Activated CD8-positive, alpha-beta memory T cell treated with anti-CD3 and anti-CD28 coated beads for 36 hours (primary cell): ENCODE results near the gene XPA. TPM values are rescaled to one million over a fixed set of nuclear protein-coding genes. Genes with fewer than 3 reads are reported as not detected.
"Not testable (repeated sequence)": the region's sequence is repeated elsewhere in the genome, so short reads cannot be mapped to it uniquely, and the experiment has no call there.

ENCODE experiments used
- CTCF ChIA-PET: fragments of 350-600 bp; sonication (Branson Sonifier 250); formaldehyde crosslinking; loops from one replicate; lab custom pipeline; 2021; ENCODE audit warnings: antibody characterized with exemption; lab: Charles Lee
- POLR2A ChIA-PET: fragments of 350-600 bp; sonication (Branson Sonifier 250); formaldehyde crosslinking; loops from one replicate; lab custom pipeline; 2021; ENCODE audit warnings: antibody characterized with exemption; lab: Charles Lee
- total RNA-seq, 2 experiments: library from RNA; stranded (reverse); gene quantifications; one replicate each; pipeline ENCODE4 v1.2.3, GENCODE V29; 2021

Gene XPA
- total RNA-seq = 10 to 100 TPM; 11.1 to 11.3 TPM

DNA sequence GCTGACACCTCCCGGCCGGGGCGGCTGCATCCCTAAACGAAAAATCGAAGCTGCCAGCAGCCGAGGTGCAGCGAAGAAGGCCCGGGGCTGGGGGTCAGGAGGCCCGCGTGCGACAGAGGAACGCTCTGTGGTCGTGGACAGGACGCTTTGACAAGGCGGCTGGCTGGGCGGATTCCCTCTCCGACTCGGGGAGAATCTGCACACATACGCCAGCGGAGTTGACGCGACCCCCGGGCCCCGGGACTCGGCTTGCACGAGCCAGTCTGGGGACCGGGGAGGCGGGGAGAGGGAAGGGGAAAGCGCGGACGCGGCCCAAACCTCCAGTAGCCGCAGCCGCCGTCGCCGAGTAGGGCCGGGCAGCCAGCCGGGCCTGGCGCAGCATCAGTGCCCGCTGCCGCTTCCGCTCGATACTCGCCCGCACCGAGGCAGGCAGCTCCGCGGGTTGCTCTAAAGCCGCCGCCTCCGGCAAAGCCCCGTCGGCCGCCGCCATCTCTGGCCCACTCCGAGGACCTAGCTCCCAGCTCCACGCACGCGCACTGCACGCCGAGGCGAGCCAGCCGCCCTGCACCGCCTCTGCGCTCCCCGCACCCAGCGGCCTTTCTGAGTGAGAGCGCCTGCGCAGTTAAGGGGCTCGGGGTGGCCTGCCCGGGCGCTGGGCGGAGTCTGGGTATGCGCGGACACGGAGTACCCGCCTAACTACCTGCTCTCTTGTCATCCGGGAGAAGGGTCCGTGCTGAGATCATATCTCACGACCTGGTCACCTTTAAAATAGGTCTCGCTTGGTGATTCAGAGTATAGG, at the start of gene XPA:
Gene XPA (minus strand): TSS at position 538 of the 799 bp plus-strand sequence. CDS start 48 bp downstream, at position 490.
- CTCF ChIA-PET = interaction anchor here (0.8 kb wide), 1 partner anchor 9 kb away, joined by 3 read pairs; no protein-coding TSS in a partner anchor
- POLR2A ChIA-PET = interaction anchor here (0.9 to 1.0 kb wide), 4 partner anchors 9 to 224 kb away, joined by 3 to 7 read pairs (median 4); partner anchors contain the start of genes NCBP1 and TSTD2

- CTCF ChIA-PET = no interaction called here
- POLR2A ChIA-PET = no interaction called here
These were observed 47.9 kb upstream of the XPA start for GRCh38 chr9:97744710-97745708.

GRCh38 chr9:97744025-97744424, 46.9 kb upstream of the XPA start:
- CTCF ChIA-PET, POLR2A ChIA-PET: not testable (repeated sequence)

- ChIA-PET POLR2A (no interaction called here), CTCF (no interaction called here)
These were observed 45.4 kb upstream of the XPA start for GRCh38 chr9:97742545-97742944.

- POLR2A ChIA-PET = no interaction called here
- CTCF ChIA-PET = no interaction called here
These were observed 44.8 kb upstream of the XPA start for GRCh38 chr9:97741947-97742346.

DNA sequence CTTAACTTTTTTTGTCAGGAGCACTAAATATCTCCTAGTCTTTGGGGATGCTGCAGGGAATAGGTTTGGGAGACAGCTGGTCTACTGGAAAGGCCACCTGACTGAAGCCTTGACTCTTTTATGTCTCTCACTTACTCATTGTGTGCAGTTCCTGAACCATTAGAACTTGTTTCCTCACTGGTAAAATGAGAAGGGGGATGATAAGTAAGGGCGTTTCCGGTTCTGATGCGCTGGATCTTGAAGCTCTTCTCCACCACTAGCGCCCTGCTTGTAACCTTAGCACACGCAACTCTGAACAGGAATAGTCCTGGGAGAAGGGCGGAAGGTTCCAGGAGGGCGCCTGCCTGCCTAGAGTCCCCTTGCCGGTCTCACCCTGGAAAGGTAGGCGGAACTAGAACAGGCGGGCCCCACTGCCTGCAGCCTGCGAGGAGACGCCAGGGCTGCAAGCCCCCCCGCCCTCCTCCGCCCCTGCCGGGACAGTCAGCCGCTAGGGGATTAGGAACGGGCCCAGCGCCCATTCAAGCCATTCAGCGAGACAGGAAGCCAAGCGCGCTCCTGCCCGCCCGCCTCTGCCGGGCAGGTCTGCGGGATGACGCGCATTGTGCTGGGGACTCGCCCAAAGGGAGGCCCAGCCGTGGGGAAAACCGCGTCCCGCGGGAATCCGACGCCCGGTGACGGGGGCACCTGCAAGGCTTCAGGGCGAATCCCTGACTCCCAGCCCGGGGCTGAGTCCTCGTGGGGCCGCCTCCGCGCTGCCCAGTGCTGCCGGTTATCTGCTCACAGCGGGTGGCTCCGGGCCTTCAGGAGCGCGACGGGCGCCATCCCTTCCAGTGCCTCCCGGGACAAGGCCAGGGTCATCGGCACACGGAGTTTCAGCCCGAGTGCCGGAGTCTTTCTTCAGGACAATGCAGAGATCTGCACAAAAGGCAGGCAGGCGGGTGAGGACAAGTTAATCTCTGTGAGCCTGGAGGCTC, 44.0 kb upstream of the XPA start:
- ChIA-PET CTCF (no interaction called here), POLR2A (no interaction called here)

- POLR2A ChIA-PET = no interaction called here
- CTCF ChIA-PET = interaction anchor here (0.7 kb wide), 1 partner anchor 33 kb away, joined by 3 read pairs; no protein-coding TSS in a partner anchor
These were observed 40.3 kb upstream of the XPA start for GRCh38 chr9:97737429-97737828.

GRCh38 chr9:97735070-97735600, 38.0 kb upstream of the XPA start:
- POLR2A ChIA-PET = no interaction called here
- CTCF ChIA-PET = no interaction called here

GRCh38 chr9:97726716-97727115, 29.6 kb upstream of the XPA start:
- POLR2A ChIA-PET = no interaction called here
- CTCF ChIA-PET = no interaction called here

DNA sequence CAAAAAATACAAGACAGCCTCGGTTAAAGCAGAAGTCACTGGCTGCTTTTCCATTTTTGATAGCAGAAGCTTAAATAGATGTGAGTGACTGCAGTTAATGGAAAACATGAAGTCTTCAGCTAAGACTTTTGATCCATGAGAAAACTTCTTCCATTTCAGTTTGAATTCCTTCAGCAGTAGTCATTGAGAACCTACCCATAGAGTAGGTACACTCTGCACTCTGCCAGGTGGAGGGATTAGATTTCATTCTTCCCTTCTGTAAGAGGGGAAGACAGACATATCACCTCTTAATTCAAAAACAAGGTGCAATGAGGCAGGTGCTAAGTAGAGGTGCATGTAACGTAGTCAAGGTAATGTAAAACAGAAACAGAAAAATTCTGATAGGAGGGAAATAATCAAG, 26.7 kb upstream of the XPA start:
- POLR2A ChIA-PET = no interaction called here
- CTCF ChIA-PET = no interaction called here

GRCh38 chr9:97722331-97722730, 25.2 kb upstream of the XPA start:
- ChIA-PET CTCF (no interaction called here), POLR2A (no interaction called here)

- ChIA-PET POLR2A (no interaction called here), CTCF (no interaction called here)
These were observed 24.3 kb upstream of the XPA start for GRCh38 chr9:97721396-97721795.

DNA sequence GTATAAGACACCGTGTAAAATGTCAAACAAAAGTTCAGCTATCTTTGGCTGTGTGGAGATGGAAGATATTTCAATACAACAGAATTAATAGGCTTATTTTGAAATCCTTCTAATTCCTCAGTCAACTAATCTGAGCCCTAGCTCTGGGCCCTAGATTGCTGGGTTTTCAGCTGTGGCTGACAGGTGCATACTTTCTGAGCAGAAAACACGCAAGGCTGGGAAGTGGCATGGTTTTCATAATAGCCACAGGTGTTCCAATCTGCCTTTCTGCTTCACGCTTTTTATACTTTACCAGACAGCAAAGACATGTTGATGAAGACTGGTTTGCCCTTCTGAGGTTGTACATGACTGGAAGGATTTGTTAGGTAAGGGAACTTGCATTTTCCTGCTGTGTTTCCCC, 20.7 kb upstream of the XPA start:
- ChIA-PET POLR2A (no interaction called here), CTCF (no interaction called here)

DNA sequence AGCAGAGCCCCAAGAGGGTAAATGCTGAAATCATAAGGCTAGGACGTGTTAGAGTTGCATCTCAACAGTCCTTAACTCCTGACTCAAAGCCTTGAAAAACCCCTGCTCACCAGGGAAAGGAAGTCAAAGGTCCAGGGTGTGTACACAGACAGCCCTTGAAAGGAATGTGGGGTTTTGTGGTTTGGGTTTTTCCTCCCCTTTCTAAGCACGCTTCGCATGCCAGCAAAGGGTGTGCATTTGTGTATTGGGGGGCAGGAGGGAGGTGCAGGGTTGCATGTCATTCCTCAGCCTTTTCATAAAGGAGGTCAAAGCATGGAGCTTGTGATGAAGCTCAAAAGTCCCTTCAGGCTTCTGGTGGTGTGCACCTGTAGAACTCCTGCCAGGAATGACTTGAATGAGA, 17.3 kb upstream of the XPA start:
- ChIA-PET CTCF (no interaction called here), POLR2A (no interaction called here)

DNA sequence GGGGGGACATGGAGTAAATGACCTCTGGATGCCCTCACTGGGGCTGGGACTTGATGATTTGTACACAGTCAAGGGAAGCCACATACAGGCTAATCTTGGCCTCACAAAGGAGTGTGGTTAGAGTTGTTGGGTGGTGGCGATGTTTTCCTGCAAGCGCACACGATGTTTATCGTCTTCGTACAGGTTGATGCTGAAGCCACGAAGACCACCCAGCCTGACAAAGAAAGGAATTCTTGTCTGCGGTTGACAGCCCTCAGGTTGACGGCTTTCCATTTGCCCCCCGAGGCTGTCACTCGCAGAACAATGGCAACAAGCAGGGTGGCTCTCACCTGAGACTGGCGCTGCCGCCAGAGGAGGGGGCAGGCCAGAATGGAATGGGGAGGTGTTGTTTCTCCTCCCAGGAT, 14.1 kb upstream of the XPA start:
- POLR2A ChIA-PET = no interaction called here

DNA sequence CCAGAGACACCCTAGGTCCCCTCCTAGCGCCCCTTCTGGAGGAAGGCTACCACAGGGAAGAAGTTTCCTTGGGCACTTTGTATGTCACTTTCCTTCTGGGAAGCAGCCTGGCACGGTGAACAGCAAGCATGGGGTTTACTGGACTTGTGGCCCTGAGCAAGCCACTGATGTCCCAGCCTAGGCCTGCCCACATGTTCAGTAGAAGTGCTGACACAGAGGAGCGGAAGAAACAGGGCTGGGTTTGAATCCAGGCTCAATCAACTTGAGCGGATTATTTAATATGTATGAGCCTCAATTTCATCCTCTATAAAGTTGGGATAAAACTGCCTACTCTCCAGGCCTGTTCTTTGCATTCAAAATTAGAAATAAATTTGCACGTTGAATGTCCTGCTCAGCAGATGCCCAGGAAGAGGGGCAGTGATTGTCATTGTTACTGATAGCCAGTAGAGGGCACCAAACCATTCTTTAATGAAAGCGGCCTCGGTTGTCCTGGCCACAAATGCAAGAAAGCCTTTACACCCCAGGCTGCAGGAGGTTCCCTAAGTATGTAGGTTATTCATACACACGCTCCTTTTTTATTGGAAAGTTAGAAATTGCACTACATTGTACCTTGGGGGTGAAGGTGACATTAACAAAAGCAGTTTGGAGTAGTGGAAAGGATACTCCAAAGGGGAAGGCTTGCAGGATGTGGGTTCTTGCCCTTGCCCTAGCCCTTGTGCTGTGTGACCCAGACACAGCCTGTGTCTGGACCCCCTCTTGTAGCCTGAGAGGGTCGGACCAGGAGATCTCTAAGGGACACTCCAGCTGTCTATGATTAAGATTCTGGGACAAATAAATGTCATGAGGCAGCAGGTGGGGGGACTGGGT, 13.4 kb upstream of the XPA start:
- CTCF ChIA-PET = interaction anchor here (0.6 kb wide), 1 partner anchor 147 kb away, joined by 3 read pairs; no protein-coding TSS in a partner anchor
- POLR2A ChIA-PET = no interaction called here

More for the DNA sequence above, 14.1 kb upstream of the XPA start:
- CTCF ChIA-PET = interaction anchor here (0.6 to 1.3 kb wide), 4 partner anchors 10 to 190 kb away, joined by 3 to 7 read pairs (median 3); no protein-coding TSS in a partner anchor

GRCh38 chr9:97706246-97706645, 9.1 kb upstream of the XPA start:
- ChIA-PET CTCF (no interaction called here), POLR2A (no interaction called here)
